ENCODE data around the gene PRR5L.

GRCh38 chr11:36343436-36343835, 47.3 kb downstream of the PRR5L start:
- no peak for TF ChIP-seq GATA2 (IDR thresholded peaks at IDR 0.05; ENCODE audit: low read depth, low read length)
- TF ChIP-seq GATA3 (IDR thresholded peaks at IDR 0.05; ENCODE audit: low read depth, low read length) = no peak
